GM18502 (cell line): ENCODE data around the gene COL6A2.

ENCODE experiments used
- ATAC-seq: cut with Tn5 transposase; IDR thresholded peaks from one replicate; pipeline ENCODE4 v1.9.1; 2021; ENCODE audit warnings: mild to moderate bottlenecking; ENCODE audit not compliant: unreplicated experiment, poor library complexity

COL6A2 gene

GRCh38 chr21:46097336-46098293, at the start of gene COL6A2:
COL6A2 (plus strand) TSS chr21:46098112.
- ATAC-seq = no peak

GRCh38 chr21:46048926-46049889, 48.7 kb upstream of the COL6A2 start:
- no peak for ATAC-seq

- ATAC-seq = no peak
These were observed 47.8 kb upstream of the COL6A2 start for GRCh38 chr21:46049890-46050667.

- ATAC-seq = no peak
These were observed 47.1 kb upstream of the COL6A2 start for GRCh38 chr21:46050668-46051378.

- no peak for ATAC-seq
These were observed 46.5 kb upstream of the COL6A2 start for GRCh38 chr21:46051379-46051770.

GRCh38 chr21:46051821-46052675, 45.9 kb upstream of the COL6A2 start:
- ATAC-seq = no peak

- ATAC-seq = no peak
These were observed 44.9 kb upstream of the COL6A2 start for GRCh38 chr21:46052703-46053651.

- no peak for ATAC-seq
These were observed 43.9 kb upstream of the COL6A2 start for GRCh38 chr21:46054031-46054430.

- no peak for ATAC-seq
These were observed 43.4 kb upstream of the COL6A2 start for GRCh38 chr21:46054451-46054881.

GRCh38 chr21:46055863-46056281, 42.0 kb upstream of the COL6A2 start:
- ATAC-seq = no peak

- no peak for ATAC-seq
These were observed 41.4 kb upstream of the COL6A2 start for GRCh38 chr21:46056450-46056903.

- ATAC-seq = no peak
These were observed 40.7 kb upstream of the COL6A2 start for GRCh38 chr21:46057111-46057709.

- ATAC-seq = no peak
These were observed 40.1 kb upstream of the COL6A2 start for GRCh38 chr21:46057710-46058241.

GRCh38 chr21:46058431-46059145, 39.3 kb upstream of the COL6A2 start:
- no peak for ATAC-seq

GRCh38 chr21:46059195-46059594, 38.7 kb upstream of the COL6A2 start:
- ATAC-seq = no peak
